ENCODE results near the gene PRF1.

- TF ChIP-seq, protein P1, sequence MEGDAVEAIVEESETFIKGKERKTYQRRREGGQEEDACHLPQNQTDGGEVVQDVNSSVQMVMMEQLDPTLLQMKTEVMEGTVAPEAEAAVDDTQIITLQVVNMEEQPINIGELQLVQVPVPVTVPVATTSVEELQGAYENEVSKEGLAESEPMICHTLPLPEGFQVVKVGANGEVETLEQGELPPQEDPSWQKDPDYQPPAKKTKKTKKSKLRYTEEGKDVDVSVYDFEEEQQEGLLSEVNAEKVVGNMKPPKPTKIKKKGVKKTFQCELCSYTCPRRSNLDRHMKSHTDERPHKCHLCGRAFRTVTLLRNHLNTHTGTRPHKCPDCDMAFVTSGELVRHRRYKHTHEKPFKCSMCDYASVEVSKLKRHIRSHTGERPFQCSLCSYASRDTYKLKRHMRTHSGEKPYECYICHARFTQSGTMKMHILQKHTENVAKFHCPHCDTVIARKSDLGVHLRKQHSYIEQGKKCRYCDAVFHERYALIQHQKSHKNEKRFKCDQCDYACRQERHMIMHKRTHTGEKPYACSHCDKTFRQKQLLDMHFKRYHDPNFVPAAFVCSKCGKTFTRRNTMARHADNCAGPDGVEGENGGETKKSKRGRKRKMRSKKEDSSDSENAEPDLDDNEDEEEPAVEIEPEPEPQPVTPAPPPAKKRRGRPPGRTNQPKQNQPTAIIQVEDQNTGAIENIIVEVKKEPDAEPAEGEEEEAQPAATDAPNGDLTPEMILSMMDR (CRISPR knock-in tag; IDR thresholded peaks at IDR 0.05), result no peak
- TF ChIP-seq ZNF510 (CRISPR knock-in tag; IDR thresholded peaks at IDR 0.05; ENCODE audit: low read depth), result no peak
- TF ChIP-seq ZNF709 (CRISPR knock-in tag; IDR thresholded peaks at IDR 0.05), result no peak
- no peak for TF ChIP-seq SETDB1 (CRISPR knock-in tag; IDR thresholded peaks at IDR 0.05; ENCODE audit: borderline replicate concordance)
- no peak for TF ChIP-seq SP1 (IDR thresholded peaks at IDR 0.05)
- TF ChIP-seq SP1 (CRISPR knock-in tag; IDR thresholded peaks at IDR 0.05), result no peak
- TF ChIP-seq SRF (IDR thresholded peaks at IDR 0.05; ENCODE audit: low read depth, low read length), result no peak
- TF ChIP-seq ATF1 (CRISPR knock-in tag; IDR thresholded peaks at IDR 0.05), result no peak
- no peak for TF ChIP-seq MXI1 (IDR thresholded peaks at IDR 0.05; ENCODE audit: borderline replicate concordance, low read depth, low read length)
These were observed 27.1 kb downstream of the PRF1 start for GRCh38 chr10:70575486-70575873.
